ENCODE results near the gene EIF4E2.

DNA sequence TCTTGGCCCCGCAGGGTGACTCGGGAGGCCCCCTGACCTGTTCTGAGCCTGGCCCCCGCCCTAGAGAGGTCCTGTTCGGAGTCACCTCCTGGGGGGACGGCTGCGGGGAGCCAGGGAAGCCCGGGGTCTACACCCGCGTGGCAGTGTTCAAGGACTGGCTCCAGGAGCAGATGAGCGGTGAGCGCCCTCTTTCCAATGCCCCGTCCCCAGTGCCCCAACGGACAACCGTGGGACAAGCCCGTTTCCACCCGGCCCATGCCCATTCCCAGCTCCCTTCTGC, 27.1 kb upstream of the EIF4E2 start:
- TF ChIP-seq, protein P1, sequence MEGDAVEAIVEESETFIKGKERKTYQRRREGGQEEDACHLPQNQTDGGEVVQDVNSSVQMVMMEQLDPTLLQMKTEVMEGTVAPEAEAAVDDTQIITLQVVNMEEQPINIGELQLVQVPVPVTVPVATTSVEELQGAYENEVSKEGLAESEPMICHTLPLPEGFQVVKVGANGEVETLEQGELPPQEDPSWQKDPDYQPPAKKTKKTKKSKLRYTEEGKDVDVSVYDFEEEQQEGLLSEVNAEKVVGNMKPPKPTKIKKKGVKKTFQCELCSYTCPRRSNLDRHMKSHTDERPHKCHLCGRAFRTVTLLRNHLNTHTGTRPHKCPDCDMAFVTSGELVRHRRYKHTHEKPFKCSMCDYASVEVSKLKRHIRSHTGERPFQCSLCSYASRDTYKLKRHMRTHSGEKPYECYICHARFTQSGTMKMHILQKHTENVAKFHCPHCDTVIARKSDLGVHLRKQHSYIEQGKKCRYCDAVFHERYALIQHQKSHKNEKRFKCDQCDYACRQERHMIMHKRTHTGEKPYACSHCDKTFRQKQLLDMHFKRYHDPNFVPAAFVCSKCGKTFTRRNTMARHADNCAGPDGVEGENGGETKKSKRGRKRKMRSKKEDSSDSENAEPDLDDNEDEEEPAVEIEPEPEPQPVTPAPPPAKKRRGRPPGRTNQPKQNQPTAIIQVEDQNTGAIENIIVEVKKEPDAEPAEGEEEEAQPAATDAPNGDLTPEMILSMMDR (conservative IDR thresholded peaks at IDR 0.05): no peak
- no peak for TF ChIP-seq EZH2 (IDR thresholded peaks at IDR 0.05; ENCODE audit: low read depth)

Measured in PC-9 (cell line).